GM21786 (cell line): Measurements from ENCODE around the gene LANCL2.
"Not testable (repeated sequence)": the region's sequence is repeated elsewhere in the genome, so short reads cannot be mapped to it uniquely, and the experiment has no call there.

Experiments
- ATAC-seq: cut with Tn5 transposase; IDR thresholded peaks from one replicate; pipeline ENCODE4 v1.9.1; 2021; ENCODE audit not compliant: unreplicated experiment

LANCL2 gene

GRCh38 chr7:55365205-55365674 lies at the start of gene LANCL2:
Gene LANCL2 (plus strand): TSS chr7:55365337. CDS start chr7:55366026, 689 bp downstream.
- peak; percentile 36 for ATAC-seq

GRCh38 chr7:55325371-55325792 lies 39.8 kb upstream of the LANCL2 start:
- ATAC-seq = no peak

- ATAC-seq = no peak
Observed at GRCh38 chr7:55326081-55326835, 38.9 kb upstream of the LANCL2 start.

- no peak for ATAC-seq
Observed at GRCh38 chr7:55326945-55327626, 38.1 kb upstream of the LANCL2 start.

GRCh38 chr7:55335151-55335550 lies 30.0 kb upstream of the LANCL2 start:
- ATAC-seq = no peak

GRCh38 chr7:55335786-55336185 lies 29.4 kb upstream of the LANCL2 start:
- no peak for ATAC-seq

GRCh38 chr7:55336540-55336939 lies 28.6 kb upstream of the LANCL2 start:
- no peak for ATAC-seq

GRCh38 chr7:55339033-55340000 lies 25.8 kb upstream of the LANCL2 start:
- no peak for ATAC-seq

GRCh38 chr7:55342216-55342871 lies 22.8 kb upstream of the LANCL2 start:
- no peak for ATAC-seq

GRCh38 chr7:55343002-55343781 lies 21.9 kb upstream of the LANCL2 start:
- no peak for ATAC-seq

GRCh38 chr7:55343860-55344606 lies 21.1 kb upstream of the LANCL2 start:
- no peak for ATAC-seq

- ATAC-seq = no peak
Observed at GRCh38 chr7:55344840-55345239, 20.3 kb upstream of the LANCL2 start.

- ATAC-seq = no peak
Observed at GRCh38 chr7:55345292-55345691, 19.8 kb upstream of the LANCL2 start.

- no peak for ATAC-seq
Observed at GRCh38 chr7:55348502-55348901, 16.6 kb upstream of the LANCL2 start.

- ATAC-seq = no peak
Observed at GRCh38 chr7:55349121-55349520, 16.0 kb upstream of the LANCL2 start.

- no peak for ATAC-seq
Observed at GRCh38 chr7:55350281-55350680, 14.9 kb upstream of the LANCL2 start.

GRCh38 chr7:55351263-55351662 lies 13.9 kb upstream of the LANCL2 start:
- no peak for ATAC-seq

GRCh38 chr7:55352947-55353273 lies 12.2 kb upstream of the LANCL2 start:
- not testable (repeated sequence) for ATAC-seq

GRCh38 chr7:55360486-55360885 lies 4.7 kb upstream of the LANCL2 start:
- no peak for ATAC-seq
